Neutrophil (primary cell): Measurements from ENCODE around the gene ABCB11.
A peak's percentile ranks its signal among the peaks of the same experiment; 100 is the strongest.
"Not testable (repeated sequence)": the region's sequence is repeated elsewhere in the genome, so short reads cannot be mapped to it uniquely, and the experiment has no call there.

Source experiments
- H3K27ac ChIP-seq: fragments of 200-600 bp; sonication (generic); 2 replicates; pipeline ENCODE4 v1.5.1; 2016; ENCODE audit warnings: mild to moderate bottlenecking, moderate library complexity
- H3K27me3 ChIP-seq: fragments of 200-600 bp; sonication (generic); 2 replicates; pipeline ENCODE4 v1.6.0; 2016; ENCODE audit warnings: mild to moderate bottlenecking
- H3K36me3 ChIP-seq: fragments of 200-600 bp; sonication (generic); 2 replicates; pipeline ENCODE4 v1.5.1; 2017
- H3K4me1 ChIP-seq, 2 experiments: fragments of 200-600 bp in 1 of 2; sonication (generic) in 1 of 2; 1 replicate in 1 of 2; 2 replicates in 1 of 2; pipeline versions ENCODE4 v1.5.1 to v1.6.1; 2013 to 2016; ENCODE audit warnings: low read depth in 1 of 2, low read length in 1 of 2, mild to moderate bottlenecking in 1 of 2, moderate library complexity in 1 of 2; ENCODE audit not compliant: control insufficient read depth in 1 of 2, insufficient read depth in 1 of 2
- H3K4me3 ChIP-seq, 2 experiments: fragments of 200-600 bp in 1 of 2; sonication (generic) in 1 of 2; 1 replicate in 1 of 2; 2 replicates in 1 of 2; pipeline ENCODE4 v1.5.1; 2013 to 2016; ENCODE audit warnings: low read depth in 1 of 2, low read length in 1 of 2, mild to moderate bottlenecking in 1 of 2, moderate library complexity in 1 of 2
- H3K9me3 ChIP-seq: fragments of 200-600 bp; sonication (generic); 2 replicates; pipeline ENCODE4 v1.5.1; 2016
- CTCF ChIP-seq: fragments of 200-600 bp; sonication (generic); IDR thresholded peaks from 2 replicates; pipeline ENCODE4 v1.5.1; 2016; ENCODE audit warnings: antibody characterized with exemption

The ABCB11 gene

GRCh38 chr2:169014780-169015179 is 16.3 kb downstream of the ABCB11 start:
- no peaks in the 10 kb centered on the region for H3K9me3 ChIP-seq
- H3K4me1 ChIP-seq = peaks cover 30 to 31% of the 10 kb centered on the region in 2 experiments
- no peak overlapping the region for H3K4me3 ChIP-seq
- no peaks in the 10 kb centered on the region for H3K27me3 ChIP-seq
- TF ChIP-seq CTCF = no peak
- H3K27ac ChIP-seq = peak overlapping the region; percentile 68
- no peaks in the 10 kb centered on the region for H3K36me3 ChIP-seq

- peak overlapping the region; percentile 68 for H3K27ac ChIP-seq
- no peaks in the 10 kb centered on the region for H3K9me3 ChIP-seq
- no peak overlapping the region for H3K4me3 ChIP-seq
- TF ChIP-seq CTCF = no peak
- no peaks in the 10 kb centered on the region for H3K27me3 ChIP-seq
- no peaks in the 10 kb centered on the region for H3K36me3 ChIP-seq
- peaks cover 30 to 31% of the 10 kb centered on the region in 2 experiments for H3K4me1 ChIP-seq
Observed at GRCh38 chr2:169013628-169014026, 17.5 kb downstream of the ABCB11 start.

- no peak overlapping the region for H3K27ac ChIP-seq
- peaks cover 30 to 31% of the 10 kb centered on the region in 2 experiments for H3K4me1 ChIP-seq
- TF ChIP-seq CTCF = no peak
- no peaks in the 10 kb centered on the region for H3K9me3 ChIP-seq
- no peak overlapping the region for H3K4me3 ChIP-seq
- H3K36me3 ChIP-seq = no peaks in the 10 kb centered on the region
- no peaks in the 10 kb centered on the region for H3K27me3 ChIP-seq
Observed at GRCh38 chr2:169012812-169013627, 18.1 kb downstream of the ABCB11 start.

GRCh38 chr2:169012191-169012792 is 18.8 kb downstream of the ABCB11 start:
- peaks cover 30 to 31% of the 10 kb centered on the region in 2 experiments for H3K4me1 ChIP-seq
- H3K4me3 ChIP-seq, H3K36me3 ChIP-seq, H3K27ac ChIP-seq, H3K9me3 ChIP-seq, H3K27me3 ChIP-seq: not testable (repeated sequence)

GRCh38 chr2:169011698-169012097 is 19.4 kb downstream of the ABCB11 start:
- Histone ChIP-seq H3K4me1 (peaks cover 30 to 31% of the 10 kb centered on the region in 2 experiments), H3K9me3 (no peaks in the 10 kb centered on the region), H3K36me3 (no peaks in the 10 kb centered on the region), H3K27ac (no peak overlapping the region), H3K4me3 (no peak overlapping the region), H3K27me3 (no peaks in the 10 kb centered on the region)
- TF ChIP-seq CTCF = no peak
